ENCODE results near the gene ABCA4.

Gene ABCA4

GRCh38 chr1:94104127-94104684 is 16.7 kb downstream of the ABCA4 start:
- no peak for DNase-seq

- no peak for DNase-seq
Observed at GRCh38 chr1:94103608-94104007, 17.3 kb downstream of the ABCA4 start.

GRCh38 chr1:94101613-94102525 is 19.1 kb downstream of the ABCA4 start:
- no peak for DNase-seq

GRCh38 chr1:94100785-94101612 is 19.9 kb downstream of the ABCA4 start:
- no peak for DNase-seq

- DNase-seq, result no peak
Observed at GRCh38 chr1:94100129-94100784, 20.7 kb downstream of the ABCA4 start.

- no peak for DNase-seq
Observed at GRCh38 chr1:94099303-94099702, 21.6 kb downstream of the ABCA4 start.

- no peak for DNase-seq
Observed at GRCh38 chr1:94098585-94099111, 22.3 kb downstream of the ABCA4 start.

- no peak for DNase-seq
Observed at GRCh38 chr1:94096797-94097549, 24.0 kb downstream of the ABCA4 start.

GRCh38 chr1:94095744-94096469 is 25.0 kb downstream of the ABCA4 start:
- DNase-seq, result no peak

- DNase-seq, result no peak
Observed at GRCh38 chr1:94095112-94095637, 25.8 kb downstream of the ABCA4 start.

- DNase-seq, result no peak
Observed at GRCh38 chr1:94094469-94095111, 26.4 kb downstream of the ABCA4 start.

- no peak for DNase-seq
Observed at GRCh38 chr1:94093996-94094395, 27.0 kb downstream of the ABCA4 start.

- DNase-seq, result no peak
Observed at GRCh38 chr1:94093396-94093795, 27.6 kb downstream of the ABCA4 start.

GRCh38 chr1:94092210-94092613 is 28.7 kb downstream of the ABCA4 start:
- no peak for DNase-seq

- DNase-seq, result no peak
Observed at GRCh38 chr1:94090761-94091160, 30.2 kb downstream of the ABCA4 start.

- no peak for DNase-seq
Observed at GRCh38 chr1:94087193-94087592, 33.8 kb downstream of the ABCA4 start.

GRCh38 chr1:94084547-94084946 is 36.4 kb downstream of the ABCA4 start:
- no peak for DNase-seq

- DNase-seq, result no peak
Observed at GRCh38 chr1:94084085-94084484, 36.9 kb downstream of the ABCA4 start.

GRCh38 chr1:94083681-94084080 is 37.3 kb downstream of the ABCA4 start:
- no peak for DNase-seq

GRCh38 chr1:94081566-94082344 is 39.2 kb downstream of the ABCA4 start:
- DNase-seq, result no peak
